Endothelial cell of umbilical vein (primary cell): ENCODE results near the gene CETP.
A peak's percentile ranks its signal among the peaks of the same experiment; 100 is the strongest.

Source experiments
- EZH2 ChIP-seq: IDR thresholded peaks from 2 replicates; pipeline ENCODE4 v1.6.1; 2012; ENCODE audit warnings: borderline replicate concordance, low read depth, mild to moderate bottlenecking, moderate library complexity, low read length, inconsistent platforms; ENCODE audit not compliant: severe bottlenecking
- POLR2A ChIP-seq: IDR thresholded peaks from 2 replicates; pipeline ENCODE4 v1.6.1; 2012; ENCODE audit warnings: low read depth, mild to moderate bottlenecking, control low read depth, low read length
- POLR2AphosphoS5 ChIP-seq: IDR thresholded peaks from 2 replicates; pipeline ENCODE4 v1.6.1; 2012; ENCODE audit warnings: low read depth, mild to moderate bottlenecking, control low read depth, low read length, moderate library complexity; ENCODE audit not compliant: insufficient read depth
- TF ChIP-seq, protein P1 (sequence below), 2 donors: IDR thresholded peaks; 1 replicate in 1 of 2; 2 replicates in 1 of 2; pipeline ENCODE4 v1.5.1; 2011; ENCODE audit warnings: low read length in 2 of 2, mild to moderate bottlenecking in 2 of 2, moderate library complexity in 2 of 2, control low read depth in 1 of 2, inconsistent platforms in 1 of 2, low read depth in 1 of 2; ENCODE audit not compliant: insufficient read depth in 1 of 2; ENCODE audit errors: extremely low read depth in 1 of 2

DNA sequence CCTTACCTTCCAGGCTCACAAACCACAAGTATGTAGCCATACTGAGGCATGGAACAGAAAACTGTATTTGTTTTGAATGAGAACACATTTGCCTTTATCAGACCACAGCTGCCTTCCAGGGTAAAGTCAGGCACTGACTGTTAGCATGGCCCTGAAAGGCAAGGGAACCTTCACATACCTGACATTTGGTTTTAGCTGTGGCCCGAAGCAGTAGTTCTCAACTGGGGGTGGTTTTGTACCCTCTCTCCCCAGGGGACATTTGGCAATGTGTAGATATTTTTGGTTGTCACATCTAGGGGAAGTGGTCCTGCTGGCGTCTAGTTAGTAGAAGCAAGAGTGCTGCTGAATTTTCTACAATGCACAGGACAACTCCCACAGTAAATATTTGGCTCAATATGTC lies 20.7 kb upstream of the CETP start:
- TF ChIP-seq, protein P1, sequence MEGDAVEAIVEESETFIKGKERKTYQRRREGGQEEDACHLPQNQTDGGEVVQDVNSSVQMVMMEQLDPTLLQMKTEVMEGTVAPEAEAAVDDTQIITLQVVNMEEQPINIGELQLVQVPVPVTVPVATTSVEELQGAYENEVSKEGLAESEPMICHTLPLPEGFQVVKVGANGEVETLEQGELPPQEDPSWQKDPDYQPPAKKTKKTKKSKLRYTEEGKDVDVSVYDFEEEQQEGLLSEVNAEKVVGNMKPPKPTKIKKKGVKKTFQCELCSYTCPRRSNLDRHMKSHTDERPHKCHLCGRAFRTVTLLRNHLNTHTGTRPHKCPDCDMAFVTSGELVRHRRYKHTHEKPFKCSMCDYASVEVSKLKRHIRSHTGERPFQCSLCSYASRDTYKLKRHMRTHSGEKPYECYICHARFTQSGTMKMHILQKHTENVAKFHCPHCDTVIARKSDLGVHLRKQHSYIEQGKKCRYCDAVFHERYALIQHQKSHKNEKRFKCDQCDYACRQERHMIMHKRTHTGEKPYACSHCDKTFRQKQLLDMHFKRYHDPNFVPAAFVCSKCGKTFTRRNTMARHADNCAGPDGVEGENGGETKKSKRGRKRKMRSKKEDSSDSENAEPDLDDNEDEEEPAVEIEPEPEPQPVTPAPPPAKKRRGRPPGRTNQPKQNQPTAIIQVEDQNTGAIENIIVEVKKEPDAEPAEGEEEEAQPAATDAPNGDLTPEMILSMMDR (IDR thresholded peaks at IDR 0.05; ENCODE audit: extremely low read depth in 1 of 2, insufficient read depth in 1 of 2, low read depth in 1 of 2, low read length in 2 of 2), result no peak
- TF ChIP-seq POLR2A (peak; percentile 30), POLR2AphosphoS5 (no peak), EZH2 (no peak)
